GM12801 (cell line): Measurements from ENCODE around the gene CLSTN1.

Source experiments
- TF ChIP-seq, protein P1 (sequence below): IDR thresholded peaks from one replicate; pipeline ENCODE4 v1.5.1; 2011; ENCODE audit warnings: control low read depth; ENCODE audit not compliant: insufficient read length; ENCODE audit errors: extremely low read depth

The CLSTN1 gene

GRCh38 chr1:9729523-9729922 lies 94.2 kb downstream of the CLSTN1 start:
- TF ChIP-seq, protein P1, sequence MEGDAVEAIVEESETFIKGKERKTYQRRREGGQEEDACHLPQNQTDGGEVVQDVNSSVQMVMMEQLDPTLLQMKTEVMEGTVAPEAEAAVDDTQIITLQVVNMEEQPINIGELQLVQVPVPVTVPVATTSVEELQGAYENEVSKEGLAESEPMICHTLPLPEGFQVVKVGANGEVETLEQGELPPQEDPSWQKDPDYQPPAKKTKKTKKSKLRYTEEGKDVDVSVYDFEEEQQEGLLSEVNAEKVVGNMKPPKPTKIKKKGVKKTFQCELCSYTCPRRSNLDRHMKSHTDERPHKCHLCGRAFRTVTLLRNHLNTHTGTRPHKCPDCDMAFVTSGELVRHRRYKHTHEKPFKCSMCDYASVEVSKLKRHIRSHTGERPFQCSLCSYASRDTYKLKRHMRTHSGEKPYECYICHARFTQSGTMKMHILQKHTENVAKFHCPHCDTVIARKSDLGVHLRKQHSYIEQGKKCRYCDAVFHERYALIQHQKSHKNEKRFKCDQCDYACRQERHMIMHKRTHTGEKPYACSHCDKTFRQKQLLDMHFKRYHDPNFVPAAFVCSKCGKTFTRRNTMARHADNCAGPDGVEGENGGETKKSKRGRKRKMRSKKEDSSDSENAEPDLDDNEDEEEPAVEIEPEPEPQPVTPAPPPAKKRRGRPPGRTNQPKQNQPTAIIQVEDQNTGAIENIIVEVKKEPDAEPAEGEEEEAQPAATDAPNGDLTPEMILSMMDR: no peak

DNA sequence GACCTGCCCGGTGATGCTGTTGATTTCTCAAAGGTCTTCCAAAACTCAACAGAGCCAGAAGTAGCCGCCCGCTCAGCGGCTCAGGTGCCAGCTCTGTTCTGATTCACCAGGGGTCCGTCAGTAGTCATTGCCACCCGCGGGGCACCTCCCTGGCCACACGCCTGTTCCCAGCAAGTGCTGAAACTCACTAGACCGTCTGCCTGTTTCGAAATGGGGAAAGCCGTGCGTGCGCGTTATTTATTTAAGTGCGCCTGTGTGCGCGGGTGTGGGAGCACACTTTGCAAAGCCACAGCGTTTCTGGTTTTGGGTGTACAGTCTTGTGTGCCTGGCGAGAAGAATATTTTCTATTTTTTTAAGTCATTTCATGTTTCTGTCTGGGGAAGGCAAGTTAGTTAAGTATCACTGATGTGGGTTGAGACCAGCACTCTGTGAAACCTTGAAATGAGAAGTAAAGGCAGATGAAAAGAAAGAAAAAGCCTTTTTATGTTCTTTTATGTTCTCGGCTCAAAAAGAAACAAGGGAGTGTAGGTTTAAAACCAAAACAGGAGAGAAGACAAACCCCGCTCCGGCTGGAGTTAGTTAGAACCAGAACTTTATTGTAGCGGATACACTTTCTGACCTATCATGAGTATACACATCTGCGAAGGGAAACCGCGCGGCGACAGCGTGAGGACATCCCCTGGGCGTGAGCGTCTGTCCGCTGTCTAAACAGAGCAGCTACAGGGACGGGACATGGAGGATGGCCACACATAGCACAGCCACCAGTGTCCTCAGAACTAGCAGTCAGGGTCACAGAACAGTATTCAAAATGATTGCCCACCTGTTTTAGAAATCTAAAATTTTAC lies 95.1 kb downstream of the CLSTN1 start:
- TF ChIP-seq, protein P1: no peak

GRCh38 chr1:9726905-9727595 lies 96.7 kb downstream of the CLSTN1 start:
- TF ChIP-seq, protein P1: no peak

DNA sequence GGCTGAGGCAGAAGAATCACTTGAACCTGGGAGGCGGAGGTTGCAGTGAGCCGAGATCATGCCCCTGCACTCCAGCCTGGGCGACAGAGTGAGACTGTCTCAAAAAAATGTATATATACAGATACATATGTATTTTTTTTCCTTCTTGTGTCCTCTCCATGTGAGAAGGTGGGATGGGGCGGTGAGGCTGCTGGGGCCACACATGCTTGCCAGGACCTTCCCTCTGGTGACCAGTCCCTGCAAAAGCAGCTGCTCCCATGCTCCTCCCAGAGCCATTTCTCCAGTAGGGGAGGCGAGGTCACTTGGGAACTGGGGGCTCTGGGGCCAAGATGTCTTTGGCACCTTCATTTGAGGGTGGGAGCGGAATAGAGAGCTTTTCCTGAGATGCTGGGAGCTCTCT lies 97.4 kb downstream of the CLSTN1 start:
- TF ChIP-seq, protein P1: no peak

DNA sequence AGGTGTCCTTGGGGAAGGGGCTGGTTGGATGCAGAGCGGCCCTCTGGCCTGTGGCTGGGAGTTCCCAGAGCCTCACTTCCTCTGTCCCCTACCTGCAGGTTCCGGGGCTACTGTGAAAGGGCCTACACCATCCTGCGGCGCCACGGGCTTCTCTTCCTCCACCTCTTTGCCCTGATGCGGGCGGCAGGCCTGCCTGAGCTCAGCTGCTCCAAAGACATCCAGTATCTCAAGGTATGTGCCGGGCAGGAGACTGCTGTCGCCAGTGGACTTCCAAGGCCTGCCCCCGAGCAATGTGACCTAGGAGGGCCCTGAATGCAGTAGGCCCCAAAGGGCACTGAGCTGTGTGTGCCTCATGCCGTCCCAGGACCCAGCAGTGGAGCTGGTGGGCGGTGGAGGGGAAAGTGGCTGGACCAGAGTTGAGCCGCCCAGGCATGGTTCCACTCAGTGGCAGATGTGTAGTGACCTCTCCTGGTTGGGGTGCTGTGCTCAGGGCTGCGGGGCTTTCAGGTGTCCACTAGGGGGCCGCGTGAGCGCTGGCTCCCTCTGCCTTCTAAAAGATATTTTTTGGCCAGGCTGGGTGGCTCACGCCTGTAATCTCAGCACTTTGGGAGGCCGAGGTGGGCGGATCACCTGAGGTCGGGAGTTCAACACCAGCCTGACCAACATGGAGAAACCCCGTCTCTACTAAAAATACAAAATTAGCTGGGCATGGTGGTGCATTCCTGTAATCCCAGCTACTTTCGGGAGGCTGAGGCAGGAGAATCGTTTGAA lies 98.9 kb downstream of the CLSTN1 start:
- TF ChIP-seq, protein P1: no peak

DNA sequence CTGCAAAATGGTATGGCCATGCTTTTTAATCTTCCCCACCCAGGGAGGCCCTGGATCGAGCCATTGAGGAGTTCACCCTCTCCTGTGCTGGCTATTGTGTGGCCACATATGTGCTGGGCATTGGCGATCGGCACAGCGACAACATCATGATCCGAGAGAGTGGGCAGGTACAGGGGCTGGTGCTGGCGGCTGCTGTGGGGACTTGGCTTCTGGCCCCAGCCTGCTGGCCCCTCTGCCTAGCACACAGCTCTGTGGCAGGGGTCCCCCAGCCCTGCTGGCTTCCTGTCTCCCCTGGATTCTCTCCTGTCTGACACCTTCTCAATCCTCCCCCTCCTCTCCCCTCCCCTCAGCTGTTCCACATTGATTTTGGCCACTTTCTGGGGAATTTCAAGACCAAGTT lies 99.8 kb downstream of the CLSTN1 start:
- TF ChIP-seq, protein P1: no peak
